H1 (cell line): ENCODE results near the gene CPLX1. TPM values are rescaled to one million over a fixed set of nuclear protein-coding genes. Genes with fewer than 3 reads are reported as not detected.

ENCODE experiments used
- CHD1 ChIP-seq: IDR thresholded peaks from 2 replicates; pipeline ENCODE4 v1.6.1; 2012; ENCODE audit warnings: low read depth, low read length, improper control_type of control experiment
- KDM5A ChIP-seq: fragments of 200-600 bp; IDR thresholded peaks from 2 replicates; pipeline ENCODE4 v1.7.1; 2012; ENCODE audit warnings: mild to moderate bottlenecking, low read length, inconsistent platforms, mixed read lengths
- NANOG ChIP-seq: IDR thresholded peaks from 2 replicates; pipeline ENCODE4 v1.6.1; 2011; ENCODE audit warnings: low read length, low read depth, mild to moderate bottlenecking, inconsistent platforms; ENCODE audit not compliant: insufficient read depth, poor library complexity, severe bottlenecking
- TEAD4 ChIP-seq: IDR thresholded peaks from 2 replicates; pipeline ENCODE4 v1.6.1; 2012; ENCODE audit warnings: low read depth, low read length, inconsistent platforms, mixed read lengths
- polyA plus RNA-seq, 7 experiments: library from polyadenylated mRNA; depleted of rRNA in 3 of 7; stranded (reverse) in 5 of 7; unstranded in 2 of 7; fragments of >200 nt in 5 of 7; fragments of 200-250 nt in 2 of 7; gene quantifications; 1 replicate in 5 of 7; 2 replicates in 1 of 7; 4 replicates in 1 of 7; pipeline versions ENCODE4 v1.2.1 to v1.2.3, GENCODE V29; 2011 to 2013; ENCODE audit warnings: missing spikeins in 2 of 7, mixed read lengths in 2 of 7
- total RNA-seq: library from RNA; stranded (reverse); fragmentation: NEBNext Ultra II Directional; extraction: Animal tissue kit (Norgen Biotek cat#: 25700); gene quantifications from 2 replicates; pipeline ENCODE4 v1.2.1, GENCODE V29; 2021
- TF ChIP-seq, protein P1 (sequence below): IDR thresholded peaks from 2 replicates; pipeline ENCODE4 v1.6.1; 2012; ENCODE audit warnings: inconsistent platforms

The CPLX1 gene
- total and polyA plus RNA-seq, 2 of the 8 experiments (the other 6 are each of a cell fraction or from before 2014, with no cell fraction given), result 0.32 to 0.56 TPM

DNA sequence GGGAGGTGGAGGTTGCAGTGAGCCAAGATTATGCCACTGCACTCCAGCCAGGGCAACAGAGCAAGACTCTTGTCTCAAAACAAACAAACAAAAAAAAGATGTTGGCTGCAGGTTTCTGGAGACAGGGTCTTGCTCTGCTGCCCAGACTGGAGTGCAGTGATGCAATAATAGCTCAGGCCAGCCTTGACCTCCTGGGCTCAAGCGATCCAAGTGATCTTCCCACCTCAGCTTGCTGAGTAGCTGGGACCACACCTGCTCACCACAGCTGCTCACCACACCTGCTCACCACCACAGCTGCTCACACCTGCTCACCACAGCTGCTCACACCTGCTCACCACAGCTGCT lies 29.9 kb upstream of the CPLX1 start (continued):
- TF ChIP-seq CHD1, result no peak
- no peak for TF ChIP-seq KDM5A
- TF ChIP-seq, protein P1, sequence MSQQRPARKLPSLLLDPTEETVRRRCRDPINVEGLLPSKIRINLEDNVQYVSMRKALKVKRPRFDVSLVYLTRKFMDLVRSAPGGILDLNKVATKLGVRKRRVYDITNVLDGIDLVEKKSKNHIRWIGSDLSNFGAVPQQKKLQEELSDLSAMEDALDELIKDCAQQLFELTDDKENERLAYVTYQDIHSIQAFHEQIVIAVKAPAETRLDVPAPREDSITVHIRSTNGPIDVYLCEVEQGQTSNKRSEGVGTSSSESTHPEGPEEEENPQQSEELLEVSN, result no peak
- TF ChIP-seq TEAD4, result no peak
- TF ChIP-seq NANOG, result no peak
